ENCODE measurements around the gene NALCN.

The NALCN gene

DNA sequence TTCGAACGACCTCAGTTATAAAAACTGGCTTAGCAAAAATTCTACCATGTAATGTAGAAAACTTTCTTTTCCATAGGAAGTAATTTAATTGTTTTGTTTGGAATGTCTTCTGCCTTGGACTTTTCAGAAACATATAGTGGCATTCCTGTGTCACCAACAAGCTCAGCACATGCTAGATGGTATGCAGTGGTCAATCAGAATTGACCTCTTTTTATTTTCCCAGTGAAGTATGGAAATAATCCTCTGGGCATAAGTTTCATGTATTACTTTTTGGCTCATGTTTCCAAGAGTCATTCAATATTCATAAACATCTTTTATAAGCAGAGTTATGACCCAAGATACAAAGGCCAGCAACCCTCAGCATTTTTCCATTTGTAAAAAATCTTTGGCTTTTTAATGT is 33.6 kb downstream of the NALCN start:
- Histone ChIP-seq H3K9me3 (ENCODE audit: control insufficient read depth, insufficient read depth, low read depth, low read length) (no peaks in the 10 kb centered on the region), H3K36me3 (ENCODE audit: control insufficient read depth in 2 of 2, insufficient read depth in 1 of 2, low read length in 2 of 2) (no peaks in the 10 kb centered on the region), H3K4me3 (ENCODE audit: low read depth, low read length) (no peak overlapping the region), H3K4me1 (ENCODE audit: control insufficient read depth, insufficient read depth, low read length) (no peaks in the 10 kb centered on the region), H3K27ac (ENCODE audit: extremely low read depth, low read depth, low read length) (no peak overlapping the region)
- CTCF ChIA-PET: interaction anchor here (0.7 kb wide), 1 partner anchor 39 kb away, joined by 3 read pairs; no protein-coding TSS in a partner anchor
- TF ChIP-seq SCRT1 (tag by site-specific recombination; IDR thresholded peaks at IDR 0.05; ENCODE audit: borderline replicate concordance): no peak
- TF ChIP-seq, protein P1, sequence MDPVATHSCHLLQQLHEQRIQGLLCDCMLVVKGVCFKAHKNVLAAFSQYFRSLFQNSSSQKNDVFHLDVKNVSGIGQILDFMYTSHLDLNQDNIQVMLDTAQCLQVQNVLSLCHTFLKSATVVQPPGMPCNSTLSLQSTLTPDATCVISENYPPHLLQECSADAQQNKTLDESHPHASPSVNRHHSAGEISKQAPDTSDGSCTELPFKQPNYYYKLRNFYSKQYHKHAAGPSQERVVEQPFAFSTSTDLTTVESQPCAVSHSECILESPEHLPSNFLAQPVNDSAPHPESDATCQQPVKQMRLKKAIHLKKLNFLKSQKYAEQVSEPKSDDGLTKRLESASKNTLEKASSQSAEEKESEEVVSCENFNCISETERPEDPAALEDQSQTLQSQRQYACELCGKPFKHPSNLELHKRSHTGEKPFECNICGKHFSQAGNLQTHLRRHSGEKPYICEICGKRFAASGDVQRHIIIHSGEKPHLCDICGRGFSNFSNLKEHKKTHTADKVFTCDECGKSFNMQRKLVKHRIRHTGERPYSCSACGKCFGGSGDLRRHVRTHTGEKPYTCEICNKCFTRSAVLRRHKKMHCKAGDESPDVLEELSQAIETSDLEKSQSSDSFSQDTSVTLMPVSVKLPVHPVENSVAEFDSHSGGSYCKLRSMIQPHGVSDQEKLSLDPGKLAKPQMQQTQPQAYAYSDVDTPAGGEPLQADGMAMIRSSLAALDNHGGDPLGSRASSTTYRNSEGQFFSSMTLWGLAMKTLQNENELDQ (tag by site-specific recombination; IDR thresholded peaks at IDR 0.05; ENCODE audit: low read depth): no peak
- TF ChIP-seq ZNF530 (tag by site-specific recombination; IDR thresholded peaks at IDR 0.05; ENCODE audit: low read depth): no peak
- no peak for TF ChIP-seq ZNF501 (tag by site-specific recombination; IDR thresholded peaks at IDR 0.05)
- no peak for TF ChIP-seq ZNF175 (tag by site-specific recombination; IDR thresholded peaks at IDR 0.05)
- TF ChIP-seq, protein P2, sequence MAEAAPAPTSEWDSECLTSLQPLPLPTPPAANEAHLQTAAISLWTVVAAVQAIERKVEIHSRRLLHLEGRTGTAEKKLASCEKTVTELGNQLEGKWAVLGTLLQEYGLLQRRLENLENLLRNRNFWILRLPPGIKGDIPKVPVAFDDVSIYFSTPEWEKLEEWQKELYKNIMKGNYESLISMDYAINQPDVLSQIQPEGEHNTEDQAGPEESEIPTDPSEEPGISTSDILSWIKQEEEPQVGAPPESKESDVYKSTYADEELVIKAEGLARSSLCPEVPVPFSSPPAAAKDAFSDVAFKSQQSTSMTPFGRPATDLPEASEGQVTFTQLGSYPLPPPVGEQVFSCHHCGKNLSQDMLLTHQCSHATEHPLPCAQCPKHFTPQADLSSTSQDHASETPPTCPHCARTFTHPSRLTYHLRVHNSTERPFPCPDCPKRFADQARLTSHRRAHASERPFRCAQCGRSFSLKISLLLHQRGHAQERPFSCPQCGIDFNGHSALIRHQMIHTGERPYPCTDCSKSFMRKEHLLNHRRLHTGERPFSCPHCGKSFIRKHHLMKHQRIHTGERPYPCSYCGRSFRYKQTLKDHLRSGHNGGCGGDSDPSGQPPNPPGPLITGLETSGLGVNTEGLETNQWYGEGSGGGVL (tag by site-specific recombination; IDR thresholded peaks at IDR 0.05): no peak
- TF ChIP-seq ZNF610 (tag by site-specific recombination; IDR thresholded peaks at IDR 0.05; ENCODE audit: borderline replicate concordance): no peak
- no peak for TF ChIP-seq ZEB2 (tag by site-specific recombination; IDR thresholded peaks at IDR 0.05)
- TF ChIP-seq, protein P3, sequence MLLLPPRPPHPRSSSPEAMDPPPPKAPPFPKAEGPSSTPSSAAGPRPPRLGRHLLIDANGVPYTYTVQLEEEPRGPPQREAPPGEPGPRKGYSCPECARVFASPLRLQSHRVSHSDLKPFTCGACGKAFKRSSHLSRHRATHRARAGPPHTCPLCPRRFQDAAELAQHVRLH (tag by site-specific recombination; IDR thresholded peaks at IDR 0.05): no peak
- TF ChIP-seq GLIS1 (tag by site-specific recombination; IDR thresholded peaks at IDR 0.05): no peak
- TF ChIP-seq ZNF571 (tag by site-specific recombination; IDR thresholded peaks at IDR 0.05): no peak
- TF ChIP-seq ZNF174 (tag by site-specific recombination; IDR thresholded peaks at IDR 0.05): no peak
- no peak for TF ChIP-seq BCL11B (tag by site-specific recombination; IDR thresholded peaks at IDR 0.05; ENCODE audit: low read depth)
- no peak for TF ChIP-seq ZNF707 (tag by site-specific recombination; IDR thresholded peaks at IDR 0.05)
- no peak for TF ChIP-seq ZNF184 (tag by site-specific recombination; IDR thresholded peaks at IDR 0.05)
- TF ChIP-seq, protein P4, sequence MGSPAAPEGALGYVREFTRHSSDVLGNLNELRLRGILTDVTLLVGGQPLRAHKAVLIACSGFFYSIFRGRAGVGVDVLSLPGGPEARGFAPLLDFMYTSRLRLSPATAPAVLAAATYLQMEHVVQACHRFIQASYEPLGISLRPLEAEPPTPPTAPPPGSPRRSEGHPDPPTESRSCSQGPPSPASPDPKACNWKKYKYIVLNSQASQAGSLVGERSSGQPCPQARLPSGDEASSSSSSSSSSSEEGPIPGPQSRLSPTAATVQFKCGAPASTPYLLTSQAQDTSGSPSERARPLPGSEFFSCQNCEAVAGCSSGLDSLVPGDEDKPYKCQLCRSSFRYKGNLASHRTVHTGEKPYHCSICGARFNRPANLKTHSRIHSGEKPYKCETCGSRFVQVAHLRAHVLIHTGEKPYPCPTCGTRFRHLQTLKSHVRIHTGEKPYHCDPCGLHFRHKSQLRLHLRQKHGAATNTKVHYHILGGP (tag by site-specific recombination; IDR thresholded peaks at IDR 0.05): no peak
- TF ChIP-seq, protein P5, sequence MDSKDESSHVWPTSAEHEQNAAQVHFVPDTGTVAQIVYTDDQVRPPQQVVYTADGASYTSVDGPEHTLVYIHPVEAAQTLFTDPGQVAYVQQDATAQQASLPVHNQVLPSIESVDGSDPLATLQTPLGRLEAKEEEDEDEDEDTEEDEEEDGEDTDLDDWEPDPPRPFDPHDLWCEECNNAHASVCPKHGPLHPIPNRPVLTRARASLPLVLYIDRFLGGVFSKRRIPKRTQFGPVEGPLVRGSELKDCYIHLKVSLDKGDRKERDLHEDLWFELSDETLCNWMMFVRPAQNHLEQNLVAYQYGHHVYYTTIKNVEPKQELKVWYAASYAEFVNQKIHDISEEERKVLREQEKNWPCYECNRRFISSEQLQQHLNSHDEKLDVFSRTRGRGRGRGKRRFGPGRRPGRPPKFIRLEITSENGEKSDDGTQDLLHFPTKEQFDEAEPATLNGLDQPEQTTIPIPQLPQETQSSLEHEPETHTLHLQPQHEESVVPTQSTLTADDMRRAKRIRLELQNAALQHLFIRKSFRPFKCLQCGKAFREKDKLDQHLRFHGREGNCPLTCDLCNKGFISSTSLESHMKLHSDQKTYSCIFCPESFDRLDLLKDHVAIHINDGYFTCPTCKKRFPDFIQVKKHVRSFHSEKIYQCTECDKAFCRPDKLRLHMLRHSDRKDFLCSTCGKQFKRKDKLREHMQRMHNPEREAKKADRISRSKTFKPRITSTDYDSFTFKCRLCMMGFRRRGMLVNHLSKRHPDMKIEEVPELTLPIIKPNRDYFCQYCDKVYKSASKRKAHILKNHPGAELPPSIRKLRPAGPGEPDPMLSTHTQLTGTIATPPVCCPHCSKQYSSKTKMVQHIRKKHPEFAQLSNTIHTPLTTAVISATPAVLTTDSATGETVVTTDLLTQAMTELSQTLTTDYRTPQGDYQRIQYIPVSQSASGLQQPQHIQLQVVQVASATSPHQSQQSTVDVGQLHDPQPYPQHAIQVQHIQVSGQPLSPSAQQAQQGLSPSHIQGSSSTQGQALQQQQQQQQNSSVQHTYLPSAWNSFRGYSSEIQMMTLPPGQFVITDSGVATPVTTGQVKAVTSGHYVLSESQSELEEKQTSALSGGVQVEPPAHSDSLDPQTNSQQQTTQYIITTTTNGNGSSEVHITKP (tag by site-specific recombination; IDR thresholded peaks at IDR 0.05): no peak
- no peak for TF ChIP-seq EGR2 (tag by site-specific recombination; IDR thresholded peaks at IDR 0.05; ENCODE audit: low read depth)
- POLR2A ChIA-PET: no interaction called here

Data from HEK293 (cell line).